HG02870 (cell line): ENCODE data around the gene TOLLIP.

Experiments
- ATAC-seq: cut with Tn5 transposase; IDR thresholded peaks from one replicate; pipeline ENCODE4 v1.9.1; 2021; ENCODE audit warnings: mild to moderate bottlenecking, moderate library complexity; ENCODE audit not compliant: unreplicated experiment

Gene TOLLIP

GRCh38 chr11:1234771-1235305, 74.6 kb downstream of the TOLLIP start:
- no peak for ATAC-seq

DNA sequence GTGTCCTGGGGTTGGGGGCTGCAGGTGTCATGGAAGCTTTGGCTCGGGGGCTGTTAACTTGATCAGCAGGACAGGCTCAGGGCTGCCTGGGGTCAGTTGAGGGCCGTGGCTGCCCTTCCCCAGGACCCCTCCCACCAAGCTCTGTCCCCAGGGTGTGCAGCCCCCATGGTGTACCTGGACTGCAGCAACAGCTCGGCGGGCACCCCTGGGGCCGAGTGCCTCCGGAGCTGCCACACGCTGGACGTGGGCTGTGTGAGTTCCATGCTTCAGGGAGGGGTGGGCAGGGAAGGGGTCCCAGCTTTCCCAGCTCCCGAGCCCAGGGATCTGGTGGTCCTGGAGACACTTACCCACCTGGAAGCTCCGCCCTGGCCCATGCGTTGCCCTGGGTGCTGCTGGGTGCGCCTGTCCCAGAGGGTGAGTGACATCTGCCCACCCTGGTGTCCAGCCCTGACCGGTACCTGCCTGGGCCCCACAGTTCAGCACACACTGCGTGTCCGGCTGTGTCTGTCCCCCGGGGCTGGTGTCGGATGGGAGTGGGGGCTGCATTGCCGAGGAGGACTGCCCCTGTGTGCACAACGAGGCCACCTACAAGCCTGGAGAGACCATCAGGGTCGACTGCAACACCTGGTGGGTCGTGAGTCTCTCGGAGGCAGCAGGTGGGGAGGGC, 75.2 kb downstream of the TOLLIP start:
- no peak for ATAC-seq

DNA sequence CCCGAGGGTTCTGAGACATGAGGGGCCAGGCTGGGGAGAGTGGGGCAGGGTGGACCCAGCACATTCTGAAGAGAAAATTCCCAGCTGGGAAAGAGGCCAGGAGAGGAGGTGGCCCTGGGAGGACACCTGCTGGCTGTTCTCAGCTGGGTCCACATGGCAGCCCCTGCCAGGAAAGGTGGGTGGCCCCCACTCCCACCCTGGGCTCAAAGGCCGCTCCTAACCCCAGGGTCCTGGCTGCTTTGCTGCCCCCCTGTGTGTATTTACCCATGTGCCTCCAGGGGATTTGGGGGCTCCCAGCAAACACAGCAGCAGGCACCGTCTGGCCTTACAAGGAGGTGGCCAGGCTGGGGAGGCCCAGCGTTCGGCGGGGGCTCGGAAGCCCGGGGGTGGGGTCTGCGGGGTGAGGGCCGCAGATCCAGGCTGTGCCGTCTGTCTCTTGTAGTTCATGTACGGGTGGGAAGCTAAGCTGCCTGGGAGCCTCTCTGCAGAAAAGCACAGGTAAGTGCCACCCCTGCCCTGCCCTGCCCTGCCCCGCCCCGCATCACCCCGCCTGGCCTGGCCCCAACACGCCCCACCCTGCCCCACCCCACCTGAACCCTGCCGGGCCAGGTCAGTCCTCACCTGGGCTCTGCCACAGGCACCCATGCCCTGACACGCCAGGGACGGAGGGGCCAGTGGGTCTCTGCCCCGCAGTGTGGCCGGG, 75.9 kb downstream of the TOLLIP start:
- no peak for ATAC-seq

DNA sequence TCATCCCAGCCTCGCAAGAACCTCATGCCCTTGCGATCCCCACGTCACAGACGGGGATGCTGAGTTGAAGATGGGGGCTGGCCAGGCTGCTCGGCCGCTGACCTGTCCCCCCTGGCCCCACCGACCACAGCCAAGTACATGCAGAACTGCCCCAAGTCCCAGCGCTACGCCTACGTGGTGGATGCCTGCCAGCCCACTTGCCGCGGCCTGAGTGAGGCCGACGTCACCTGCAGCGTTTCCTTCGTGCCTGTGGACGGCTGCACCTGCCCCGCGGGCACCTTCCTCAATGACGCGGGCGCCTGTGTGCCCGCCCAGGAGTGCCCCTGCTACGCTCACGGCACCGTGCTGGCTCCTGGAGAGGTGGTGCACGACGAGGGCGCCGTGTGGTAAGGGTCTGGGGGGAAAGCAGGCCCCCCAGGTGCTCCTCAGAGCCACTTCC, 76.5 kb downstream of the TOLLIP start:
- ATAC-seq = no peak

GRCh38 chr11:1232021-1232882, 77.2 kb downstream of the TOLLIP start:
- ATAC-seq = no peak

GRCh38 chr11:1231396-1232020, 77.9 kb downstream of the TOLLIP start:
- ATAC-seq = no peak

GRCh38 chr11:1230456-1231395, 78.7 kb downstream of the TOLLIP start:
- ATAC-seq = no peak

GRCh38 chr11:1230121-1230455, 79.3 kb downstream of the TOLLIP start:
- no peak for ATAC-seq

GRCh38 chr11:1229471-1230120, 79.8 kb downstream of the TOLLIP start:
- ATAC-seq = no peak

GRCh38 chr11:1228921-1229451, 80.4 kb downstream of the TOLLIP start:
- no peak for ATAC-seq

DNA sequence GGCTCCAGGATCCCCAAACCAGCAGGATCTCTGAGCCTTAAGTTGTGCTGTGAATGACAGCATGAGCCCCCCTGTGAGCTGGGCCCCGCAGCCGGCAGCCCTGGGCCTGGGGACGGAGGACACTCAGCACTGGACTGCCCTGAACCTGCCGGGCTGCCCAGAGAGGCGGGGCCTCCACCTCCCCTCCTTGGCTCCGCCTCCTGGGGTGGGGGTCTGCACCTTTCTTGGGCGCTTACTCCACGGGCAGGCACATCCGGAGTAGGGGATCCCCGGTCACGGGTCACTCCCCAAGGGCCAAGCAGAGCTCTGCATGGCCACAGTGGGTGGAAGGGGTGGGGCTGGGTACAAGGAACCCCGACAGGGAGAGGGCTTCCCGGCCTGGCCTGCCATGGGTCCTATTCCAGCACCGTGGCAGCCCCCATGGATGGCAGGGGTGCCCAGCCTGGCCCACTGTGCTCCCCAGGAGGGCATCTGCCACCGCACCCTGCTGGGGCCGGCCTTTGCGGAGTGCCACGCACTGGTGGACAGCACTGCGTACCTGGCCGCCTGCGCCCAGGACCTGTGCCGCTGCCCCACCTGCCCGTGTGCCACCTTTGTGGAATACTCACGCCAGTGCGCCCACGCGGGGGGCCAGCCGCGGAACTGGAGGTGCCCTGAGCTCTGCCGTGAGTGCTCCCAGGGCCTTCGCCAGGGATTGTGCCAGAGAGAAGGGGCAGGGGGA, 81.2 kb downstream of the TOLLIP start:
- no peak for ATAC-seq

DNA sequence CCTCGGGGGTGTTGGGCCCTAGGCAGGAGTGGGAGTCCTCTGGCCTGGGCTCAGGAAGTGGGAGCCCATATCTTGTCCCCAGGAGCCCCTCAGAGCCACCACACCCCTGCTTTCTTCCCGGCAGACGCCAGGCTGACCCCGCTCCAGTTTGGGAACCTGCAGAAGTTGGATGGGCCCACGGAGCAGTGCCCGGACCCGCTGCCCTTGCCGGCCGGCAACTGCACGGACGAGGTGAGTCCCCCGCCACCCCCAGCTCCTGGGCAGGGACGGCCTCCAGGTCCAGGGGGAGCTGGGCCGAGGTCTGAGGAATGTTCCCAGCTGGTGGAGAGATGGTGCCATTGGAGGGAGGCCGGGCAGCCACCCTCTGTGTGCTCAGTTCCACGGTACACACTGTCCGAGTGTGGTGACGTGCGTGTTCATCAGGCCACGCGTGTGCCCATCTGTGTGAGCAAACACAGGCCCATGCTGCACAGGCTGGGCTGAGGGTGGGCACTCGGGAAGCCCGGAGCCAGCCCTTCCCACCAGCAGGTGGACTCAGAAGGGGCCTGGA, 81.8 kb downstream of the TOLLIP start:
- ATAC-seq = no peak

GRCh38 chr11:1226986-1227550, 82.4 kb downstream of the TOLLIP start:
- no peak for ATAC-seq

GRCh38 chr11:1226226-1226985, 83.0 kb downstream of the TOLLIP start:
- ATAC-seq = no peak

- ATAC-seq = no peak
Measured at GRCh38 chr11:1225386-1226225, 83.8 kb downstream of the TOLLIP start.
